B cell (primary cell): ENCODE measurements around the gene ITPKB. TPM values are rescaled to one million over a fixed set of nuclear protein-coding genes. Genes with fewer than 3 reads are reported as not detected.
"Not testable (repeated sequence)": the region's sequence is repeated elsewhere in the genome, so short reads cannot be mapped to it uniquely, and the experiment has no call there.

ENCODE experiments used
- ATAC-seq: fragments of 200-7000 bp; cut with Tn5 transposase; one replicate; pipeline ENCODE4 v1.10.0; 2021; ENCODE audit warnings: low read depth, mild to moderate bottlenecking, moderate number of reproducible peaks, moderate library complexity
- CTCF ChIA-PET: fragments of 350-600 bp; sonication (Branson Sonifier 250); formaldehyde crosslinking; loops from one replicate; lab custom pipeline; 2021; ENCODE audit warnings: antibody characterized with exemption, inconsistent platforms; lab: Charles Lee
- POLR2A ChIA-PET: fragments of 350-600 bp; sonication (Branson Sonifier 250); formaldehyde crosslinking; loops from one replicate; lab custom pipeline; 2021; ENCODE audit warnings: antibody characterized with exemption; lab: Charles Lee
- DNase-seq: peaks from one replicate; pipeline ENCODE4 v3.0.0; 2013
- H2AFZ ChIP-seq: 2 replicates; pipeline ENCODE4 v1.6.1; 2012; ENCODE audit warnings: mild to moderate bottlenecking, low read depth, low read length; ENCODE audit not compliant: insufficient read depth, poor library complexity, severe bottlenecking
- H3K27ac ChIP-seq, 2 donors: 1 replicate in 1 of 2; 2 replicates in 1 of 2; pipeline ENCODE4 v1.5.1; 2012 to 2013; ENCODE audit warnings: low read length in 2 of 2, mild to moderate bottlenecking in 2 of 2, moderate library complexity in 1 of 2
- H3K27me3 ChIP-seq, 4 experiments: fragments of 200-600 bp in 1 of 4; sonication (generic) in 1 of 4; replicated peaks in 1 of 4; 1 replicate in 2 of 4; 2 replicates in 2 of 4; pipeline versions ENCODE4 v1.6.1 to v1.7.0; 2013 to 2016; ENCODE audit warnings: low read length in 3 of 4, mild to moderate bottlenecking in 2 of 4, mixed read lengths in 1 of 4, moderate library complexity in 1 of 4; ENCODE audit not compliant: insufficient read depth in 4 of 4, control insufficient read depth in 3 of 4; ENCODE audit errors: control extremely low read depth in 1 of 4
- H3K36me3 ChIP-seq, 2 experiments: replicated peaks in 1 of 2; 1 replicate in 1 of 2; 2 replicates in 1 of 2; pipeline versions ENCODE4 v1.6.1 to v1.7.1; 2013; ENCODE audit warnings: low read length in 1 of 2; ENCODE audit not compliant: insufficient read depth in 2 of 2, control insufficient read depth in 1 of 2; ENCODE audit errors: control extremely low read depth in 1 of 2, extremely low read depth in 1 of 2
- H3K4me1 ChIP-seq, 2 donors: fragments of 200-600 bp in 1 of 2; sonication (generic) in 1 of 2; 1 replicate in 1 of 2; 2 replicates in 1 of 2; pipeline versions ENCODE4 v1.5.1 to v1.6.1; 2013 to 2017; ENCODE audit warnings: low read length in 2 of 2; ENCODE audit not compliant: control insufficient read depth in 2 of 2, insufficient read depth in 2 of 2
- H3K4me2 ChIP-seq: replicated peaks from 2 replicates; pipeline ENCODE3; 2012; ENCODE audit warnings: mild to moderate bottlenecking, low read depth, low read length; ENCODE audit not compliant: poor library complexity, severe bottlenecking
- H3K4me3 ChIP-seq, 5 experiments: fragments of 200-600 bp in 1 of 5; sonication (generic) in 1 of 5; 1 replicate in 3 of 5; 2 replicates in 2 of 5; pipeline versions ENCODE4 v1.5.1 to v1.7.0; 2011 to 2016; ENCODE audit warnings: low read length in 4 of 5, mild to moderate bottlenecking in 4 of 5, low read depth in 2 of 5, control low read depth in 1 of 5, moderate library complexity in 1 of 5; ENCODE audit not compliant: insufficient read depth in 1 of 5; ENCODE audit errors: control extremely low read depth in 1 of 5, extremely low read depth in 1 of 5
- H3K79me2 ChIP-seq: fragments of 200-600 bp; sonication (generic); one replicate; pipeline ENCODE4 v1.6.0; 2016; ENCODE audit warnings: low read length; ENCODE audit not compliant: control insufficient read depth, insufficient read depth
- H3K9ac ChIP-seq: fragments of 200-600 bp; sonication (generic); 2 replicates; pipeline ENCODE4 v1.6.1; 2017; ENCODE audit warnings: mild to moderate bottlenecking, low read length, moderate library complexity
- H3K9me3 ChIP-seq, 3 donors: one replicate each; pipeline versions ENCODE4 v1.6.1 to v1.7.1; 2013; ENCODE audit warnings: low read length in 2 of 3; ENCODE audit not compliant: control insufficient read depth in 2 of 3, insufficient read depth in 1 of 3; ENCODE audit errors: control extremely low read depth in 1 of 3
- H4K20me1 ChIP-seq: 2 replicates; pipeline ENCODE4 v1.6.0; 2012; ENCODE audit warnings: mild to moderate bottlenecking, low read length; ENCODE audit not compliant: insufficient read depth, control insufficient read depth, poor library complexity, severe bottlenecking
- H3K27ac Mint-ChIP-seq: one replicate; pipeline ENCODE4 v1.8.0; 2021; ENCODE audit warnings: mixed read lengths
- H3K27me3 Mint-ChIP-seq: one replicate; pipeline ENCODE4 v1.8.0; 2021; ENCODE audit warnings: mixed read lengths
- H3K4me1 Mint-ChIP-seq: one replicate; pipeline ENCODE4 v1.8.0; 2021; ENCODE audit warnings: mixed read lengths
- H3K4me3 Mint-ChIP-seq: one replicate; pipeline ENCODE4 v1.8.0; 2021; ENCODE audit warnings: mixed read lengths
- H3K9me3 Mint-ChIP-seq: one replicate; pipeline ENCODE4 v1.8.0; 2022; ENCODE audit warnings: mixed read lengths; ENCODE audit not compliant: insufficient read depth
- CTCF ChIP-seq: fragments of 200-600 bp; IDR thresholded peaks from one replicate; pipeline ENCODE4 v1.8.0; 2022; ENCODE audit warnings: antibody characterized with exemption, mild to moderate bottlenecking
- EZH2 ChIP-seq: IDR thresholded peaks from 2 replicates; pipeline ENCODE4 v1.6.1; 2012; ENCODE audit warnings: borderline replicate concordance, low read depth, mild to moderate bottlenecking, moderate library complexity, low read length; ENCODE audit not compliant: insufficient read depth, poor library complexity, severe bottlenecking
- whole genome bisulfite sequencing: methylation state at CpG from one replicate; pipeline ENCODE4 v1.1.5; 2013; ENCODE audit warnings: missing lambda C conversion rate; ENCODE audit not compliant: insufficient coverage; 5-methylcytosine and 5-hydroxymethylcytosine counted together
- intact Hi-C: fragments of 100-400 bp; cut with micrococcal nuclease; formaldehyde crosslinking; loops from one replicate; pipeline ENCODE4 v1.10.0; 2022
- polyA plus RNA-seq: library from polyadenylated mRNA; depleted of rRNA; stranded (reverse); fragments of >200 nt; gene quantifications from 2 replicates; pipeline ENCODE4 v1.2.3, GENCODE V29; 2012
- total RNA-seq, 2 donors: library from RNA; stranded (reverse); fragments of 120-200 nt in 1 of 2; gene quantifications; 1 replicate in 1 of 2; 2 replicates in 1 of 2; pipeline versions ENCODE4 v1.2.3 to v1.2.4, GENCODE V29; 2013 to 2022

Gene ITPKB
- total and polyA plus RNA-seq, 2 donors (not counting 1 experiment from before 2014, with no cell fraction given), result 21.8 to 93.5 TPM

- POLR2A ChIA-PET, result no interaction called here
- intact Hi-C loops, result no loop called here
- H3K4me2 ChIP-seq, result no peak overlapping the region
- TF ChIP-seq CTCF (no peak), EZH2 (no peak)
- H4K20me1 ChIP-seq, result no peaks in the 10 kb centered on the region
- no peak overlapping the region for H3K9ac ChIP-seq
- no peaks in the 10 kb centered on the region for H3K79me2 ChIP-seq
- H3K4me3 ChIP-seq, result no peak overlapping the region
- DNase-seq (no peak), ATAC-seq (no peak)
- peaks cover 4% of the 10 kb centered on the region for H3K27me3 Mint-ChIP-seq
- no peaks in the 10 kb centered on the region for H3K9me3 Mint-ChIP-seq
- H3K27ac ChIP-seq, result no peak overlapping the region
- H3K27me3 ChIP-seq, result no peaks in the 10 kb centered on the region
- no peak overlapping the region for H3K4me3 Mint-ChIP-seq
- H3K27ac Mint-ChIP-seq, result no peak overlapping the region
- H3K4me1 Mint-ChIP-seq, result peaks cover 6% of the 10 kb centered on the region
- H3K4me1 ChIP-seq, result no peaks in the 10 kb centered on the region
- H3K36me3 ChIP-seq, result no peaks in the 10 kb centered on the region
- 89% methylated on average over 4 of the region's 4 CpGs for WGBS
- H3K9me3 ChIP-seq, result peaks cover 0 to 6% (median 0%) of the 10 kb centered on the region in 3 donors
- no peak overlapping the region for H2AFZ ChIP-seq
- CTCF ChIA-PET, result interaction anchor here (0.7 to 1.6 kb wide), 2 partner anchors 9 to 103 kb away, joined by 4 to 7 read pairs; no protein-coding TSS in a partner anchor
Measured at GRCh38 chr1:226600254-226600653, 138.8 kb downstream of the ITPKB start.

GRCh38 chr1:226599636-226600238 is 139.3 kb downstream of the ITPKB start:
- H3K4me1 ChIP-seq, result no peaks in the 10 kb centered on the region
- intact Hi-C loops, result no loop called here
- no peaks in the 10 kb centered on the region for H3K27me3 ChIP-seq
- no peak overlapping the region for H3K27ac ChIP-seq
- Mint-ChIP-seq H3K9me3 (no peaks in the 10 kb centered on the region), H3K27me3 (peaks cover 4% of the 10 kb centered on the region), H3K4me1 (peaks cover 6% of the 10 kb centered on the region), H3K4me3 (no peak overlapping the region), H3K27ac (no peak overlapping the region)
- H3K9ac ChIP-seq, result no peak overlapping the region
- peaks cover 0 to 6% (median 0%) of the 10 kb centered on the region in 3 donors for H3K9me3 ChIP-seq
- no peaks in the 10 kb centered on the region for H3K79me2 ChIP-seq
- DNase-seq (no peak), ATAC-seq (no peak)
- no peak overlapping the region for H2AFZ ChIP-seq
- no peaks in the 10 kb centered on the region for H4K20me1 ChIP-seq
- CTCF ChIA-PET, result interaction anchor here (1.6 kb wide), 1 partner anchor 9 kb away, joined by 7 read pairs; no protein-coding TSS in a partner anchor
- H3K4me3 ChIP-seq, result no peak overlapping the region
- no peaks in the 10 kb centered on the region for H3K36me3 ChIP-seq
- no peak for TF ChIP-seq EZH2
- no peak for TF ChIP-seq CTCF
- POLR2A ChIA-PET, result no interaction called here
- H3K4me2 ChIP-seq, result no peak overlapping the region

- not testable (repeated sequence) for H3K27ac ChIP-seq
Measured at GRCh38 chr1:226598955-226599354, 140.1 kb downstream of the ITPKB start.

More at GRCh38 chr1:226598955-226599354, 140.1 kb downstream of the ITPKB start:
- H3K4me1 ChIP-seq, H3K4me3 Mint-ChIP-seq, H3K27me3 Mint-ChIP-seq, H3K79me2 ChIP-seq, H4K20me1 ChIP-seq, intact Hi-C loops, POLR2A ChIA-PET, H3K27ac Mint-ChIP-seq, H3K4me1 Mint-ChIP-seq, H3K9ac ChIP-seq, H3K9me3 Mint-ChIP-seq, H3K36me3 ChIP-seq, ATAC-seq, H2AFZ ChIP-seq, H3K4me3 ChIP-seq, H3K27me3 ChIP-seq, H3K9me3 ChIP-seq, DNase-seq, H3K4me2 ChIP-seq: not testable (repeated sequence)
- CTCF ChIA-PET, result interaction anchor here (1.6 kb wide), 1 partner anchor 10 kb away, joined by 7 read pairs; no protein-coding TSS in a partner anchor
- 60% methylated on average over 1 of the region's 3 CpGs for WGBS
